Measurements from ENCODE around the gene HMGXB4.

DNA sequence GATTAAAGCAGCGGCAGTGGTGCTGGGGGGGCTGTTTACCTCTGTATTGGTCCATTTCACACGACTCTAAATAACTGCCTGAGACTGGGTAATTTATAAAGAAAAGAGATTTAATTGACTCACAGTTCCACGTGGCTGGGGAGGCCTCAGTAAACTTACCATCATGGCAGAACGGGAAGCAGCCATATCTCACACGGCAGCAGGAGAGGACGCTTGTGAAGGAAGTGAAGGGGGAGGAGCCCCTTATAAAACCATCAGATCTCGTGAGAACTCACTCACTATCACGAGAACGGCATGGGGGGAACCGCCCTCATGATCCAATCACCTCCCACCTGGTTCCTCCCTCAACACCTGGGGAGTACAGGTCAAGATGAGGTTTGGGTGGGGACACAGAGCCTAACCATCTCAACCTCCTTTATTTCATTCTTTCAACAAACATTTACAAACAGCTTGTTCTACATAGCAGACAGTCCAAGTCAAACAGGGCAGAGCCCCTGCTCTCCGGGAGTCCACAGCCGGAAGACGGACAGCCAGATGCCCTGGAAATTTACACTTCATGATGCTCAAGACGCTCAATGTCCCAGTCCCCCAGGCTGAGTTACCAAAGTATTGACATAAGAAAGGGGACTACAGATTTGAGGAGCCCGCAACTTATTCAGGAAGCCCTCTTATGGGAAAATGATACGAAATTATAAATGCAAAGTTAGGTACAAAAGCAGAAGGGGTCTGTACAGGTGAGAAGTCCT lies 26.3 kb upstream of the HMGXB4 start:
- TF ChIP-seq POLR2A (IDR thresholded peaks at IDR 0.05) (no peak), POLR2AphosphoS5 (IDR thresholded peaks at IDR 0.05) (no peak)
